ENCODE results near the gene TCP10L. TPM values are rescaled to one million over a fixed set of nuclear protein-coding genes. Genes with fewer than 3 reads are reported as not detected.

Gene TCP10L
- total and polyA plus RNA-seq, 2 of the 4 experiments (the other 2 are of a cell fraction), result 0.09 TPM; not detected in 1

DNA sequence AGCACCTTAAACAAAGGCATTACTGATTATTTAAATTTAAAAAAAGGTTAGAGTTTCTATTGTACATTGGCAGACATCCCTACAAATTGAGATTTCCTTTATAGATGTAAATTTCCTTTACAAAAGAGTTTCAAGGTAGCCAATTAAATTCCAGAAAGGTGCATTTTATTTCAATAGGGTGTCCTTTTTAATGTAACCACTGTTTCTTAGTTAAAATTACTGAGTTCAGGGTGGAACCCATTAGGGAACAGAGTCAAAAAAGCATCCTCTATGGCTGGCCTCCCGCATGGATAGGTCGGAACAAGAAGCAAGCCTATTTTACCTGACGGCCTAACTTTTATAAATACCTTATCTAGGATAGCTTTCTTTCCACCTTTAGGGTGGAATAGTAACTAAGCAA is 24.4 kb downstream of the TCP10L start:
- TF ChIP-seq MAFK (IDR thresholded peaks at IDR 0.05; ENCODE audit: low read depth, low read length), result no peak
- no peak for TF ChIP-seq NFE2L2 (IDR thresholded peaks at IDR 0.05; ENCODE audit: low read depth, low read length)
- no peak for TF ChIP-seq SMC3 (IDR thresholded peaks at IDR 0.05; ENCODE audit: low read depth, low read length)
- no peak for TF ChIP-seq POLR2A (IDR thresholded peaks at IDR 0.05; ENCODE audit: low read depth, low read length)
- no peak for TF ChIP-seq FOS (IDR thresholded peaks at IDR 0.05; ENCODE audit: low read depth, low read length)
- no peak for TF ChIP-seq ELK1 (IDR thresholded peaks at IDR 0.05; ENCODE audit: borderline replicate concordance, low read depth, low read length)
- no peak for TF ChIP-seq RCOR1 (IDR thresholded peaks at IDR 0.05; ENCODE audit: insufficient replicate concordance, low read length)
- TF ChIP-seq, protein P1, sequence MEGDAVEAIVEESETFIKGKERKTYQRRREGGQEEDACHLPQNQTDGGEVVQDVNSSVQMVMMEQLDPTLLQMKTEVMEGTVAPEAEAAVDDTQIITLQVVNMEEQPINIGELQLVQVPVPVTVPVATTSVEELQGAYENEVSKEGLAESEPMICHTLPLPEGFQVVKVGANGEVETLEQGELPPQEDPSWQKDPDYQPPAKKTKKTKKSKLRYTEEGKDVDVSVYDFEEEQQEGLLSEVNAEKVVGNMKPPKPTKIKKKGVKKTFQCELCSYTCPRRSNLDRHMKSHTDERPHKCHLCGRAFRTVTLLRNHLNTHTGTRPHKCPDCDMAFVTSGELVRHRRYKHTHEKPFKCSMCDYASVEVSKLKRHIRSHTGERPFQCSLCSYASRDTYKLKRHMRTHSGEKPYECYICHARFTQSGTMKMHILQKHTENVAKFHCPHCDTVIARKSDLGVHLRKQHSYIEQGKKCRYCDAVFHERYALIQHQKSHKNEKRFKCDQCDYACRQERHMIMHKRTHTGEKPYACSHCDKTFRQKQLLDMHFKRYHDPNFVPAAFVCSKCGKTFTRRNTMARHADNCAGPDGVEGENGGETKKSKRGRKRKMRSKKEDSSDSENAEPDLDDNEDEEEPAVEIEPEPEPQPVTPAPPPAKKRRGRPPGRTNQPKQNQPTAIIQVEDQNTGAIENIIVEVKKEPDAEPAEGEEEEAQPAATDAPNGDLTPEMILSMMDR (conservative IDR thresholded peaks at IDR 0.05; ENCODE audit: low read depth, low read length), result no peak
- no peak for TF ChIP-seq RFX5 (IDR thresholded peaks at IDR 0.05; ENCODE audit: low read depth, low read length)
- TF ChIP-seq USF2 (IDR thresholded peaks at IDR 0.05; ENCODE audit: low read depth, low read length), result no peak
- no peak for TF ChIP-seq BHLHE40 (IDR thresholded peaks at IDR 0.05; ENCODE audit: low read depth, low read length)
- TF ChIP-seq CEBPB (IDR thresholded peaks at IDR 0.05; ENCODE audit: low read depth, low read length), result no peak
- TF ChIP-seq RAD21 (IDR thresholded peaks at IDR 0.05; ENCODE audit: low read length), result no peak
- no peak for TF ChIP-seq MAZ (IDR thresholded peaks at IDR 0.05; ENCODE audit: borderline replicate concordance, low read depth, low read length)
- TF ChIP-seq MXI1 (IDR thresholded peaks at IDR 0.05; ENCODE audit: borderline replicate concordance, low read depth, low read length), result no peak
- no peak for TF ChIP-seq CHD1 (IDR thresholded peaks at IDR 0.05; ENCODE audit: low read depth, low read length)
- dilution Hi-C loops (cut with HindIII; ENCODE audit: low sequenced_read_pairs, unreplicated experiment) (no loop called here), in situ Hi-C loops (cut with MboI; ENCODE audit: low sequenced_read_pairs) (no loop called here), intact Hi-C loops (cut with micrococcal nuclease) (loop anchor here (5.0 kb wide), 1 partner anchor 39 kb away; no protein-coding TSS in a partner anchor)
- Histone ChIP-seq H3K56ac (ENCODE audit: extremely low read depth, insufficient read depth, low read length) (no peak overlapping the region), H4K20me1 (ENCODE audit: insufficient read depth, low read length) (no peaks in the 10 kb centered on the region), H2BK20ac (ENCODE audit: low read depth, low read length) (no peak overlapping the region), H3K4me1 (ENCODE audit: control insufficient read depth, insufficient read depth, low read length) (no peaks in the 10 kb centered on the region), H4K8ac (ENCODE audit: low read depth in 2 of 2, low read length in 2 of 2) (no peak overlapping the region), H2AK9ac (replicated peaks; ENCODE audit: low read depth, low read length, poor library complexity) (no peak overlapping the region), H4K91ac (ENCODE audit: insufficient read depth, low read depth, low read length) (no peak overlapping the region), H3K18ac (ENCODE audit: low read depth, low read length) (no peak overlapping the region), H2BK5ac (ENCODE audit: low read depth, low read length, poor library complexity, severe bottlenecking) (no peak overlapping the region), H3K27ac (ENCODE audit: insufficient read depth, low read length) (no peak overlapping the region), H3K79me1 (ENCODE audit: low read depth in 1 of 2, low read length in 2 of 2) (no peaks in the 10 kb centered on the region), H3K36me3 (ENCODE audit: control insufficient read depth, insufficient read depth, low read length) (no peaks in the 10 kb centered on the region), H4K5ac (ENCODE audit: low read depth, low read length) (no peak overlapping the region), H3K14ac (replicated peaks; ENCODE audit: low read depth, low read length) (no peak overlapping the region), H2BK120ac (ENCODE audit: low read depth, low read length) (no peak overlapping the region), H3K9ac (ENCODE audit: low read depth, low read length) (no peak overlapping the region), H2AK5ac (ENCODE audit: low read depth, low read length) (no peak overlapping the region), H2BK15ac (ENCODE audit: low read depth, low read length) (no peak overlapping the region), H3K9me1 (ENCODE audit: insufficient read depth, low read length) (no peaks in the 10 kb centered on the region), H3K4me2 (ENCODE audit: low read depth, low read length) (no peak overlapping the region), H3K4me3 (ENCODE audit: insufficient read depth, low read depth, low read length) (no peak overlapping the region), H3K9me3 (ENCODE audit: control insufficient read depth, insufficient read depth, low read length) (no peaks in the 10 kb centered on the region; the same call in 1 of the 2 replicates), H3K23ac (ENCODE audit: low read depth, low read length) (no peak overlapping the region), H2AFZ (replicated peaks; ENCODE audit: low read length, poor library complexity) (no peak overlapping the region), H3K4ac (ENCODE audit: low read depth, low read length) (no peak overlapping the region), H3K27me3 (ENCODE audit: control insufficient read depth, insufficient read depth, low read length) (no peaks in the 10 kb centered on the region)
- POLR2A ChIA-PET (ENCODE audit: unreplicated experiment), result no interaction called here
- CTCF ChIA-PET, result interaction anchor here (0.6 to 1.2 kb wide), 3 partner anchors 38 to 157 kb away, joined by 3 read pairs; no protein-coding TSS in a partner anchor
- DNase-seq (no peak), ATAC-seq (ENCODE audit: low read depth) (no peak)
- no CpG with 5 or more reads among the region's 3 CpGs for WGBS, 2 experiments (ENCODE audit: extremely low coverage in 2 of 2, insufficient read length in 1 of 2)
- no TSS peak for BruUV-seq (replicated peaks)

Data from IMR-90 (cell line).